Kidney epithelial cell (primary cell): ENCODE data around the gene GSTM3. TPM values are rescaled to one million over a fixed set of nuclear protein-coding genes. Genes with fewer than 3 reads are reported as not detected.
A peak's percentile ranks its signal among the peaks of the same experiment; 100 is the strongest.
"Not testable (repeated sequence)": the region's sequence is repeated elsewhere in the genome, so short reads cannot be mapped to it uniquely, and the experiment has no call there.

Source experiments
- DNase-seq: peaks from one replicate; pipeline ENCODE4 v3.0.0-alpha.2; 2010; ENCODE audit warnings: low read depth
- H3K27me3 ChIP-seq: 2 replicates; pipeline ENCODE4 v1.6.0; 2011; ENCODE audit warnings: low read length; ENCODE audit not compliant: control insufficient read depth, insufficient read depth
- H3K36me3 ChIP-seq: 2 replicates; pipeline ENCODE4 v1.5.1; 2011; ENCODE audit warnings: low read length; ENCODE audit not compliant: control insufficient read depth, insufficient read depth
- H3K4me3 ChIP-seq: 2 replicates; pipeline ENCODE4 v1.5.1; 2011; ENCODE audit warnings: low read depth, mild to moderate bottlenecking, control low read depth, low read length
- total RNA-seq: library from RNA; depleted of rRNA; stranded (reverse); fragments of >200 nt; gene quantifications from 2 replicates; pipeline ENCODE4 v1.2.3, GENCODE V29; 2015
- TF ChIP-seq, protein P1 (sequence below): IDR thresholded peaks from 2 replicates; pipeline ENCODE4 v1.5.1; 2011; ENCODE audit warnings: mild to moderate bottlenecking, moderate library complexity, low read length, control low read depth, inconsistent platforms; ENCODE audit not compliant: insufficient read depth, poor library complexity, severe bottlenecking

The GSTM3 gene
- total RNA-seq, 1 donor from 2014 or later = 30.3 TPM

DNA sequence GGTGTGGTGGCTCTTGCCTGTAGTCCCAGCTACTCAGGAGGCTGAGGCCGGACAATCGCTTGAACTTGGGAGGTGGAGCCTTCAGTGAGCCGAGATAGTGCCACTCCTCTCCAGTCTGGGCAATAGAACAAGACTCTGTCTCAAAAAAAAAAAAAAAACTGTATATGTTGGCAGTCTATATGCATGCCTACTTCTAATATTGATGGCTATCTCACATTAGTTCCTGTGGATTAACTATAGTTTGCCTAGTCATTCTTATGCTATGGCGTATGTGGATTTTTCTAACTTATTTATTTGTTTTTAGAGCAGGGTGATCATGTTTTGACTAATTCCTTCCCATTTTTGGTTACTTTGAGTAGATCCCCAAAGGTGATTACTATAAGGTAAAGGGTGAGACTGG is 43.8 kb downstream of the GSTM3 start:
- H3K27me3 ChIP-seq = no peaks in the 10 kb centered on the region
- no peak overlapping the region for H3K4me3 ChIP-seq
- DNase-seq = no peak
- TF ChIP-seq, protein P1, sequence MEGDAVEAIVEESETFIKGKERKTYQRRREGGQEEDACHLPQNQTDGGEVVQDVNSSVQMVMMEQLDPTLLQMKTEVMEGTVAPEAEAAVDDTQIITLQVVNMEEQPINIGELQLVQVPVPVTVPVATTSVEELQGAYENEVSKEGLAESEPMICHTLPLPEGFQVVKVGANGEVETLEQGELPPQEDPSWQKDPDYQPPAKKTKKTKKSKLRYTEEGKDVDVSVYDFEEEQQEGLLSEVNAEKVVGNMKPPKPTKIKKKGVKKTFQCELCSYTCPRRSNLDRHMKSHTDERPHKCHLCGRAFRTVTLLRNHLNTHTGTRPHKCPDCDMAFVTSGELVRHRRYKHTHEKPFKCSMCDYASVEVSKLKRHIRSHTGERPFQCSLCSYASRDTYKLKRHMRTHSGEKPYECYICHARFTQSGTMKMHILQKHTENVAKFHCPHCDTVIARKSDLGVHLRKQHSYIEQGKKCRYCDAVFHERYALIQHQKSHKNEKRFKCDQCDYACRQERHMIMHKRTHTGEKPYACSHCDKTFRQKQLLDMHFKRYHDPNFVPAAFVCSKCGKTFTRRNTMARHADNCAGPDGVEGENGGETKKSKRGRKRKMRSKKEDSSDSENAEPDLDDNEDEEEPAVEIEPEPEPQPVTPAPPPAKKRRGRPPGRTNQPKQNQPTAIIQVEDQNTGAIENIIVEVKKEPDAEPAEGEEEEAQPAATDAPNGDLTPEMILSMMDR = no peak
- no peaks in the 10 kb centered on the region for H3K36me3 ChIP-seq

DNA sequence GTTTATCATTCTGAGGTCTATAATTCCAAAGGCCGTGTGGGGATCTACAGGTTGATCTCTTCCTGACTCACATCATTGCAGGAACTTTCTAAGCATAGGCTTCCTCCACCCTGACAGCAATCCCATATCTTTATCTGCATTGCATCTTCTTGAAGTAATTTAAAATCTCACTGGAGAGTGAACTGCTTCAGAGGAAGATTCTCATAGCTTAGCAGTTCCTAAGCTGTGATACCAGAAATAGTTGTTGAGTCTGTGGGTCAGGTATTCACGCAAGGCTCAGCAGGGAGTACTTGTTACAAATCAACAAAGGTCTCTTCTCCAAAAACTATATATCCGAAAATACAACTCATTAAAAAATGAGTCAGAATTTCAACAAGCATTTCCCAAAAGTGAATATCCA is 45.7 kb downstream of the GSTM3 start:
- not testable (repeated sequence) for H3K36me3 ChIP-seq, DNase-seq, H3K4me3 ChIP-seq, H3K27me3 ChIP-seq

DNA sequence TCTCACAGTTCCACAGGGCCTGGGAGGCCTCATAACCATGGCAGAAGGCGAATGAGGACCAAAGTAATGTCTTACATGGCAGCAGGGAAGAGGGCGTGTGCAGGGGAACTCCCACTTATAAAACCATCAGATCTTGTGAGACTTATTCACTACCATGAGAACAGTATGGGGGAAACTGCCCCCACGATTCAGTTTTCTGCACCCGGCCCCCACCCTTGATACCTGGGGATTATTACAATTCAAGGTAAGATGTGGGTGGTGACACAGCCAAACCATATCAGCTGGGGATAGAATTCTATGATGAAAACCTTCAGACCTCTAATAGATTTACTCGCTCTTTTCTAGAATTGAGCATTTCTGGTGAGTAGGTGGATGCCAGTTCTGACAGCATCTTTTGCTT is 46.4 kb downstream of the GSTM3 start:
- not testable (repeated sequence) for H3K4me3 ChIP-seq, H3K36me3 ChIP-seq, DNase-seq

DNA sequence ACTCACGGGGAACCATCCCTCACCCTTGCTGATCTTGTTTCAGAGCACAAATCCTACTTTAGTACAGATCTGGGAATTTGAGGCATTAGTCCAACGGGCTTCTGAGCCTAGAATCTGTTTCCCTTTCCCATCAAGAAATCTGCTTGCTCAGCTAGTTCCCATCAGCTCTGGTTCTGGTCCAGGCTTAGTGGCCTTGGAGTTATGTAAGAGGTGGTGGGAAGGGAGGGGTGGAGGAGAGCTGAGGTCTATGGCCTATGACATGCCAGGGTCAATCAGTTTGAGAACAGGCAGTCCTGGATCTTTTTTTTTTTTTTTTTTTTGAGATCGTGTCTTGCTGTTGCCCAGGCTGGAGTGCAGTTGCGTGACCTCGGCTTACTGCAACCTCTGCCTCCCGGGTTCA is 49.1 kb downstream of the GSTM3 start:
- no peaks in the 10 kb centered on the region for H3K27me3 ChIP-seq
- DNase-seq = no peak

More for the DNA sequence above, 46.4 kb downstream of the GSTM3 start:
- not testable (repeated sequence) for H3K27me3 ChIP-seq

DNA sequence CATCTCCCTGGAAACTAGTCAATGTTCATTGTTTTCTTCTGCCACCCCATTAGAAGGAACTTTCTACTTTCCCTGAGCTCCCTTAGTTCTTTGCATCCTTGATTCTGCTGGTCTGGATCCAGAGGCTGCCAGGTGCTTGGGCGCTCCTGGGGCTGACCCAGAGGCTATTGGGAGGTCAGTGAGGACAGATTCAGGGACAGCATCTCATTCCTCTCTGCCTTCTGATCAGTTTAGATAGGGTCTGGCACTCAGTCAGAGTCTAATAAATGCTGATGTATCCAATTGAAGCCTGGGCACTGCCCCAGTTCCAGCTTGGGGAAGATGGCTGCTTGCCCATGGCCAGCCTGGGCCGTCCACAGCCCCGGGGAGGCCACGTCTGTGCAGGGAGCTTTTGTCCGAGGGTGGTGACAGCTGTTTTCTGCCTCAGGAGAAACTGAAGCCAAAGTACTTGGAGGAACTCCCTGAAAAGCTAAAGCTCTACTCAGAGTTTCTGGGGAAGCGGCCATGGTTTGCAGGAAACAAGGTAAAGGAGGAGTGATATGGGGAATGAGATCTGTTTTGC is 50.9 kb downstream of the GSTM3 start:
- DNase-seq = no peak
- TF ChIP-seq, protein P1 = no peak
- no peak overlapping the region for H3K4me3 ChIP-seq

More for the DNA sequence above, 49.1 kb downstream of the GSTM3 start:
- Histone ChIP-seq H3K4me3 (no peak overlapping the region), H3K36me3 (no peaks in the 10 kb centered on the region)
- TF ChIP-seq, protein P1 = no peak

DNA sequence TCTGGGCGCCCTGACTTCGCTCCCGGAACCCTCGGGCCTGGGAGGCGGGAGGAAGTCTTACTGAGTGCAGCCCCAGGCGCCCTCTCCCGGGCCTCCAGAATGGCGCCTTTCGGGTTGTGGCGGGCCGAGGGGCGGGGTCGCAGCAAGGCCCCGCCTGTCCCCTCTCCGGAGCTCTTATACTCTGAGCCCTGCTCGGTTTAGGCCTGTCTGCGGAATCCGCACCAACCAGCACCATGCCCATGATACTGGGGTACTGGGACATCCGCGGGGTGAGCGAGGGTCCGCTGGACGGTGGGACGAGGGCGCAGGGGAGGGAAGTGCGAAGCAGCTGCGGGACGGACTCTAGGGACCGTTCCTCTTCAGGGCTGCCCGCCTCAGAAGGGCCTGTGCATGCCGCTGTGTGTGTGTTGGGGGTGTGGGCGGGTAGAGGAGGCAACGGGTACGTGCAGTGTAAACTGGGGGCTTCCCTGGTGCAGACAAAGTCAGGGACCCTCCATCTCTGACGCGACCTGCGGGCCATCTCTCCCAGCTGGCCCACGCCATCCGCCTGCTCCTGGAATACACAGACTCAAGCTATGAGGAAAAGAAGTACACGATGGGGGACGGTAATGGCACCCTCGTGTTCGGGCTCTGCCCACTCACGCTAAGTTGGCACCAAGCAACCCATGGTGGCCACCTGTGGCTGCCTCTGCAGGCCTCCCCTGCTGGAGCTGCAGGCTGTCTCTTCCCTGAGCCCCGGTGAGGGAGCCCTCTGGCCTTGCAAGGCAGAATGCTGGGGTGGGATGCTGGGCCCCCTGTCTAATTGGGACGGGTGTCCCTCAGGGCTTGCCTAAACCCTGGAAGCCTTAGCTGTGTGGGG is 53.0 kb downstream of the GSTM3 start, which contains the start of gene GSTM1:
TSS of gene GSTM1 (plus strand) at position 177 of the 859 bp plus-strand sequence. CDS start at position 234, 57 bp downstream.
- Histone ChIP-seq H3K27me3 (no peaks in the 10 kb centered on the region), H3K4me3 (peak within 1 kb of the TSS; percentile 53), H3K36me3 (no peaks in the 10 kb centered on the region)
- no peak for DNase-seq
- TF ChIP-seq, protein P1 = peak; percentile 61

More for the DNA sequence above, 50.9 kb downstream of the GSTM3 start:
- Histone ChIP-seq H3K27me3 (no peaks in the 10 kb centered on the region), H3K36me3 (no peaks in the 10 kb centered on the region)

DNA sequence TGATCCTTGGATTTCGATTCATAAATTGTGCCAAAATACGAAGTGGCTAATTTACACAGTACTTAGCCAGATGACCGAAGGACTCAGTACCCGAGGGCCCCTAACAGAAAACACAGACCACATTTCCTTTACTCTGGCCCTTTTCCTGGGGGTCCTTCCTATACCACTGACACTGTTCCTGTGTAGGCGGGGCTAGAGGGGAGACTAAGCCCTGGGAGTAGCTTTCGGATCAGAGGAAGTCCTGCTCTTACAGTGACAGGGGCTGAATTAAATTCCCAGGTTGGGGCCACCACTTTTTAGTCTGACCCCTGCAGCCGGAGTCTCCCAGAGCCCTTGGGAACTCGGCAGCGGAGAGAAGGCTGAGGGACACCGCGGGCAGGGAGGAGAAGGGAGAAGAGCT is 53.7 kb downstream of the GSTM3 start:
- not testable (repeated sequence) for DNase-seq, H3K27me3 ChIP-seq, H3K36me3 ChIP-seq, H3K4me3 ChIP-seq

DNA sequence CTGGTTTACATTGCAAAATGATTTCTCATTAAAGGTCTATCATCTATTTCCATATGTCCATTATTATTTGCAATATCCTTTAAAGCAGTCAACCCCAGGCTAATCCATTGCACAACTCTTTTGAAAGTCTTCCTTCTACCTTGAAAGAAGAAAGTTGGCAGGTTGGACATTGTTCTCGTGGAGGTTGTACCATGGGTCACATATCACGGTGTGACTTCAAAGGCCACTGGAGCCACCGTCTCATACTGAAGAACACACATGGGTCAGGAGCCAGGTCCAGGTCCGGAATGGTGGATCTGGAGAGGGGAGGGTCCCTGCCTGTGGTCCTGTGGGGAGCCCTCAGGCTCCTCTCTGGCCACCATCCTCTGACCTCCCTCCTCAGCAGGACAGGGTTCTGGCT is 54.9 kb downstream of the GSTM3 start:
- H3K36me3 ChIP-seq, DNase-seq, H3K4me3 ChIP-seq, H3K27me3 ChIP-seq: not testable (repeated sequence)

DNA sequence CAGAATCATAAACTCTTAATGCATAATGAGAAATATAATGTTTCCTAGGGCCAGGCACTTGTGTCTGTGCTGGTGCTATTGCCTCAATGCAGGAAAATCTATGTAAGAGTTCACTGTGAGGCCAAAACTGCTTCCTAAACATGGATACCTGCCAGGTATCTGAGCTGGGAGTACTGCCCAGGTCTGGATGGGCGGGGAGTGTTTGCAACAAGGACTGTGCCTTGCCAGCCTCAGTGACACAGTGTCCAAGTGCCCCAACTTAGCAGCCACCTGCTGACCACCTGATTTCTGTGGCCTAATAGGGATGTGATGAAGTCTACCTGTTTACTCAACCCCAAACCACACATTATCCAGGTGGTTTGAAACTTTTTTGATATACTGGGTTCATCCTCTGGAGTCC is 55.4 kb downstream of the GSTM3 start:
- H3K4me3 ChIP-seq, H3K36me3 ChIP-seq, DNase-seq, H3K27me3 ChIP-seq: not testable (repeated sequence)

DNA sequence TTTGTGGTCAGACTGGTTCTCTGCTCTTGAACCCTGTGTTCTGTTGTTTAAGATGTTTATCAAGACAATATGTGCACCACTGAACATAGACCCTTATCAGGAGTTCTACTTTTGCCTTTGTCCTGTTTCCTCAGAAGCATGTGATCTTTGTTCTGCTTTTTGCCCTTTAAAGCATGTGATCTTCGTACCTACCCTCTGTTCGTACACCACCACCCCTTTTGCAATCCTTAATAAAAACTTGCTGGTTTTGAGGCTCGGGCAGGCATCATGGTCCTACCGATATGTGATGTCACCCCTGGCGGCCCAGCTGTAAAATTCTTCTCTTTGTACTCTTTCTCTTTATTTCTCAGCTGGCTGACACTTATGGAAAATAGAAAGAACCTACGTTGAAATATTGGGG is 56.1 kb downstream of the GSTM3 start:
- not testable (repeated sequence) for H3K36me3 ChIP-seq, H3K4me3 ChIP-seq, H3K27me3 ChIP-seq, DNase-seq
